Parathyroid adenoma (tissue), 2 donors: ENCODE data around the gene SERTAD2.

Experiments used
- H2AFZ ChIP-seq: fragments of 300-600 bp; sonication (generic); one replicate; pipeline ENCODE4 v1.7.0; 2017; ENCODE audit warnings: antibody characterized with exemption, mild to moderate bottlenecking
- H3K27ac ChIP-seq: fragments of 300-600 bp; sonication (generic); one replicate; pipeline ENCODE4 v1.7.0; 2017
- H3K27me3 ChIP-seq: fragments of 300-600 bp; sonication (generic); one replicate; pipeline ENCODE4 v1.7.0; 2017; ENCODE audit warnings: low read length; ENCODE audit not compliant: control insufficient read depth, insufficient read depth
- H3K36me3 ChIP-seq: fragments of 300-600 bp; sonication (generic); one replicate; pipeline ENCODE4 v1.7.0; 2017; ENCODE audit warnings: low read length; ENCODE audit not compliant: control insufficient read depth, insufficient read depth
- H3K4me1 ChIP-seq: fragments of 300-600 bp; sonication (generic); one replicate; pipeline ENCODE4 v1.7.0; 2017; ENCODE audit warnings: control low read depth
- H3K4me2 ChIP-seq: fragments of 300-600 bp; sonication (generic); one replicate; pipeline ENCODE4 v1.7.0; 2017; ENCODE audit warnings: low read length
- H3K4me3 ChIP-seq: fragments of 300-600 bp; sonication (generic); one replicate; pipeline ENCODE4 v1.7.0; 2017; ENCODE audit warnings: low read depth, low read length
- H3K79me2 ChIP-seq: fragments of 300-600 bp; sonication (generic); one replicate; pipeline ENCODE4 v1.7.0; 2017; ENCODE audit warnings: control low read depth
- H3K9ac ChIP-seq: fragments of 300-600 bp; sonication (generic); one replicate; pipeline ENCODE4 v1.7.0; 2017; ENCODE audit warnings: mild to moderate bottlenecking
- H3K9me3 ChIP-seq: fragments of 300-600 bp; sonication (generic); one replicate; pipeline ENCODE4 v1.7.0; 2017; ENCODE audit warnings: low read length; ENCODE audit not compliant: control insufficient read depth
- CTCF ChIP-seq: fragments of 300-600 bp; sonication (generic); IDR thresholded peaks from one replicate; pipeline ENCODE4 v1.7.0; 2017; ENCODE audit warnings: antibody characterized with exemption, mild to moderate bottlenecking
- donor health status: primary hyperparathyroidism.

Gene SERTAD2

GRCh38 chr2:64586883-64587481 is 66.7 kb downstream of the SERTAD2 start:
- Histone ChIP-seq H3K36me3 (no peaks in the 10 kb centered on the region), H3K4me3 (no peak overlapping the region), H3K27ac (no peak overlapping the region), H3K9me3 (no peaks in the 10 kb centered on the region), H2AFZ (no peak overlapping the region), H3K4me1 (no peaks in the 10 kb centered on the region), H3K27me3 (no peaks in the 10 kb centered on the region), H3K79me2 (no peaks in the 10 kb centered on the region), H3K9ac (no peak overlapping the region), H3K4me2 (no peak overlapping the region)
- TF ChIP-seq CTCF = peak; percentile 56

GRCh38 chr2:64586054-64586453 is 67.7 kb downstream of the SERTAD2 start:
- no peaks in the 10 kb centered on the region for H3K36me3 ChIP-seq

GRCh38 chr2:64582774-64583340 is 70.9 kb downstream of the SERTAD2 start:
- Histone ChIP-seq H3K36me3 (no peaks in the 10 kb centered on the region), H3K4me3 (no peak overlapping the region), H3K27me3 (no peaks in the 10 kb centered on the region), H3K4me2 (no peak overlapping the region), H3K4me1 (no peaks in the 10 kb centered on the region), H3K27ac (no peak overlapping the region), H2AFZ (no peak overlapping the region), H3K9me3 (no peaks in the 10 kb centered on the region), H3K9ac (no peak overlapping the region), H3K79me2 (no peaks in the 10 kb centered on the region)
- no peak for TF ChIP-seq CTCF

More at GRCh38 chr2:64586054-64586453, 67.7 kb downstream of the SERTAD2 start:
- Histone ChIP-seq H3K4me3 (no peak overlapping the region), H3K9ac (no peak overlapping the region), H2AFZ (no peak overlapping the region), H3K27me3 (no peaks in the 10 kb centered on the region), H3K4me2 (no peak overlapping the region), H3K27ac (no peak overlapping the region), H3K4me1 (no peaks in the 10 kb centered on the region), H3K79me2 (no peaks in the 10 kb centered on the region), H3K9me3 (no peaks in the 10 kb centered on the region)
- no peak for TF ChIP-seq CTCF

- no peak overlapping the region for H3K9ac ChIP-seq
- no peaks in the 10 kb centered on the region for H3K36me3 ChIP-seq
- no peak overlapping the region for H3K27ac ChIP-seq
These were observed 71.8 kb downstream of the SERTAD2 start for GRCh38 chr2:64581777-64582539.

More at GRCh38 chr2:64581777-64582539, 71.8 kb downstream of the SERTAD2 start:
- H3K4me1 ChIP-seq = no peaks in the 10 kb centered on the region
- no peaks in the 10 kb centered on the region for H3K27me3 ChIP-seq
- no peak overlapping the region for H2AFZ ChIP-seq
- no peak overlapping the region for H3K4me3 ChIP-seq
- TF ChIP-seq CTCF = no peak
- no peaks in the 10 kb centered on the region for H3K9me3 ChIP-seq
- no peaks in the 10 kb centered on the region for H3K79me2 ChIP-seq
- H3K4me2 ChIP-seq = no peak overlapping the region
